SJCRH30 (cell line): ENCODE measurements around the gene NRP2. TPM values are rescaled to one million over a fixed set of nuclear protein-coding genes. Genes with fewer than 3 reads are reported as not detected.

Experiments used
- DNase-seq, 2 experiments: peaks; one replicate each; pipeline ENCODE4 v3.0.0-alpha.2; 2015 to 2020
- H3K27ac ChIP-seq: fragments of 250-450 bp; sonication (Bioruptor Pico); 2 replicates; pipeline ENCODE4 v1.5.1; 2020; ENCODE audit warnings: mild to moderate bottlenecking, moderate library complexity
- H3K27me3 ChIP-seq: fragments of 250-450 bp; sonication (Bioruptor Pico); 2 replicates; pipeline ENCODE4 v1.5.1; 2020; ENCODE audit warnings: mild to moderate bottlenecking, moderate library complexity
- H3K36me3 ChIP-seq: fragments of 250-450 bp; sonication (Bioruptor Pico); 2 replicates; pipeline ENCODE4 v1.5.1; 2020; ENCODE audit warnings: mild to moderate bottlenecking, moderate library complexity
- H3K4me1 ChIP-seq: fragments of 250-450 bp; sonication (Bioruptor Pico); 2 replicates; pipeline ENCODE4 v1.5.1; 2020; ENCODE audit warnings: mild to moderate bottlenecking, moderate library complexity
- H3K4me3 ChIP-seq: fragments of 250-450 bp; sonication (Bioruptor Pico); 2 replicates; pipeline ENCODE4 v1.5.1; 2020; ENCODE audit warnings: mild to moderate bottlenecking, moderate library complexity
- H3K9me3 ChIP-seq: fragments of 250-450 bp; sonication (Bioruptor Pico); replicated peaks from 2 replicates; pipeline ENCODE4 v1.5.1; 2020; ENCODE audit warnings: mild to moderate bottlenecking, moderate library complexity
- total RNA-seq: library from RNA; depleted of rRNA; stranded (reverse); fragments of >200 nt; shearing (Covaris generic); gene quantifications from 2 replicates; pipeline ENCODE4 v1.2.3, GENCODE V29; 2014

The NRP2 gene
- total RNA-seq, 1 experiment from 2014 or later: 76.4 TPM

DNA sequence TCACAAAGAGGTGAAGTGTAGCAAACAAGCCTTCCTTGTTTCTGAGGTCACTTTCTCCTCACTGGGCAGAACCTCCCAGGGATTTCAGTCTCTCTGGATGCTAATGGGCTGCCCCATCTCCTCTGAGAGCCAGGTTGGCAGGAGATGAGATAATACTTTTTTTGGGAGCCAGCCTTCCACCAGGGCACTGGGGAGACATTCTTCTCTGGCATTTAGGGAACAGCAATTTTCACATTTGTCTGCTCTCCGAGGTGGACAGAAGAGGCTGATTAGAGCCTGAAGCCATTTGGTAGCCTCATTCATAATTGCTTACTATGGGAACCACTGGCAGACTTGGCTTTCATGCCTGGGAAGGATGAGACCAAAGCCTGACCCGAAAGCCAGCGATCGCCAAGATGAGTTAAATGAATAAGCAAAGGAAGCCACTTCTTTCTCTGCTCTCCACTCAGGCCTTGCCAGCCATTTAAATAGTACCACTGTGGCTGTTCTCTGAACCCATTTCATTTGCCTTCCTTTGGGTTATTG lies 70.1 kb downstream of the NRP2 start:
- no peak for DNase-seq
- Histone ChIP-seq H3K27me3 (no peaks in the 10 kb centered on the region), H3K9me3 (no peaks in the 10 kb centered on the region), H3K36me3 (peaks cover 16% of the 10 kb centered on the region), H3K27ac (no peak overlapping the region), H3K4me1 (peaks cover 12% of the 10 kb centered on the region), H3K4me3 (no peak overlapping the region)

DNA sequence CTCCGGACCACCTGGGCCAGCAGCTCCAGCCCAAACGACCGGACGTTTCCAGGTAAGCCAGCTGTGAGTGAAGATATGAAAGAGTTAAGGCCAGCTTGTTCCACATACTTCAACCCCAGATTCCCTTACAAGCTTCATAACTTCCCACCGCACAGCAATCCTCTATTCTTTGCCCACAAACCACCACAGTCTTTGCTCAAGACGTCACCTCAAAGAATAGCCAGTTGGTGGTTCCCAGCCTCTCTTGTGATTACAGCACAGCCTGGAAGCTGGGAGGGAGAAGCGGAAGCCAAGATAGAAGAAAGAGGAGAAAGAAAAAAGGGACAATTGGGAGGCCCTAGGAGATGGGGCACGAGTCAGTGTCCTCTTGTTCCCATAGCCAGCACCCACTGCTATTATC lies 70.6 kb downstream of the NRP2 start:
- no peak overlapping the region for H3K4me3 ChIP-seq
- H3K27ac ChIP-seq: no peak overlapping the region
- peaks cover 16% of the 10 kb centered on the region for H3K36me3 ChIP-seq
- peaks cover 12% of the 10 kb centered on the region for H3K4me1 ChIP-seq
- H3K27me3 ChIP-seq: no peaks in the 10 kb centered on the region
- no peak for DNase-seq
- no peaks in the 10 kb centered on the region for H3K9me3 ChIP-seq

- Histone ChIP-seq H3K4me3 (no peak overlapping the region), H3K27me3 (no peaks in the 10 kb centered on the region), H3K36me3 (peaks cover 16% of the 10 kb centered on the region), H3K4me1 (peaks cover 15% of the 10 kb centered on the region), H3K9me3 (no peaks in the 10 kb centered on the region), H3K27ac (no peak overlapping the region)
- DNase-seq: no peak
These were observed 72.1 kb downstream of the NRP2 start for GRCh38 chr2:205754285-205754923.

GRCh38 chr2:205754924-205755321 lies 72.6 kb downstream of the NRP2 start:
- Histone ChIP-seq H3K27me3 (no peaks in the 10 kb centered on the region), H3K4me3 (no peak overlapping the region), H3K27ac (no peak overlapping the region), H3K9me3 (no peaks in the 10 kb centered on the region), H3K4me1 (peaks cover 15% of the 10 kb centered on the region), H3K36me3 (peaks cover 16% of the 10 kb centered on the region)
- DNase-seq: peak; percentile 14 to 52

DNA sequence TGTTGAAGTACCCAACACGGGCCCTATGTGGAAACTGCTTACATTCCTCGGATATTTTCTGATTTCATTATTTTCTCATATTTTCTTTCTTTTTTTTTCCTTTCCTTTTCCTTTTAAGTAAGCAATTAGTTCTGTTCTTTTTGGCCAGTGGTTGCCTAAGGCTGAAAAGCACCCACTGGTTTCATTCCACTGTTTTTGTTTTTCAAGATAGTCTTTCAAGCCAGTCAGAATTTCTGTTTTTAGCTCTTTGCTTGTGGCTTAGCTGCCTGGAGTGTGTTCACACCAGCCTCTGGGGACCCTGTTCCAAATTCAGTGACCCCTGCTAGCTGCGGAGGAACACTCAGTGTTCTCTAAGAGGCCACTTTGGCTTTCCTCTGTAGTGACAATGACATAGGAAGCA lies 73.6 kb downstream of the NRP2 start:
- Histone ChIP-seq H3K36me3 (peaks cover 14% of the 10 kb centered on the region), H3K9me3 (no peaks in the 10 kb centered on the region), H3K4me3 (no peak overlapping the region), H3K4me1 (peaks cover 15% of the 10 kb centered on the region), H3K27ac (no peak overlapping the region), H3K27me3 (no peaks in the 10 kb centered on the region)
- DNase-seq: no peak

DNA sequence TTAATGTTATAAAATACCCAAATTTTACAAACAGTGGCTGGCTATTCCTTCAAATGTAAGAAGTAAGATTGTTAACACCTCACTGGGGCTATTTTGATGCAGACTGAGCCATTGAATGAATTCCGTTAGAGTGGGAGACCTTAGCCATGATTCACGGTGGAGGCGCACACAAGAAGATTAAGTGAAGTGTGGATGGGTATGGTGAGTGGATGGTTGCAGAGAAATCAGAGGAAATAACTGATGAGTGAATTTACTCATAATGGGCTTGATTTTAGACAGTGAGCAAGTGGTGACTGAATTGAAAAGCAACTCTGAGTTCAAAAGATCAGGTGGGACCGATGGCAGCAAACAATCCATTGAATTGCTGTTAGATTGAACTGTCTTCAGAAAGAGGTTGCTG lies 75.0 kb downstream of the NRP2 start:
- H3K4me1 ChIP-seq: peaks cover 15% of the 10 kb centered on the region
- no peaks in the 10 kb centered on the region for H3K9me3 ChIP-seq
- no peak for DNase-seq
- no peak overlapping the region for H3K4me3 ChIP-seq
- H3K27ac ChIP-seq: no peak overlapping the region
- H3K27me3 ChIP-seq: no peaks in the 10 kb centered on the region
- H3K36me3 ChIP-seq: peaks cover 11% of the 10 kb centered on the region

- Histone ChIP-seq H3K4me1 (peaks cover 15% of the 10 kb centered on the region), H3K36me3 (peaks cover 8% of the 10 kb centered on the region), H3K4me3 (no peak overlapping the region), H3K27me3 (no peaks in the 10 kb centered on the region), H3K9me3 (no peaks in the 10 kb centered on the region), H3K27ac (no peak overlapping the region)
- DNase-seq: no peak
These were observed 75.8 kb downstream of the NRP2 start for GRCh38 chr2:205758051-205758450.

DNA sequence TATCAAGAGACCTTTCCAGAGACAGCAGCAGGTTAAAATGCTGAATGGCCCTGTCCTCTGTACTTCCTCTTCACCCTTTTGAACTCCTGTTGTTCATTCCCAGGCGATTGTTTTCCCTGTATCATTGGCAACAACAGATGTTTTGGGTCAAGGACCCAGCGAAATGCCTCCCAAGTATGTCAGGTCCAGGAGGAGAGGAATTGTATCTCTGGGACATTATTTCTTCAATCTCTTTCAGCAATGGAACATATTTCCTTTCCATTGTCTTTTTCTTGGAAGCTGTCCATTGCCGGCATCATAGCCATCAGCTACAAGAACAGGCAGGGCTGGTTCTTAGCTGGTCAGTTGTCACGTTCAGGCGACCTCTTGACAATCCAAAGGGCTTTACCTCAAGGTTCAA lies 76.2 kb downstream of the NRP2 start:
- peaks cover 15% of the 10 kb centered on the region for H3K4me1 ChIP-seq
- no peak overlapping the region for H3K4me3 ChIP-seq
- peaks cover 4% of the 10 kb centered on the region; the same call in 1 of the 2 replicates for H3K36me3 ChIP-seq
- no peaks in the 10 kb centered on the region for H3K27me3 ChIP-seq
- H3K9me3 ChIP-seq: no peaks in the 10 kb centered on the region
- H3K27ac ChIP-seq: no peak overlapping the region
- no peak for DNase-seq

- no peak for DNase-seq
- H3K4me1 ChIP-seq: peaks cover 14% of the 10 kb centered on the region
These were observed 77.0 kb downstream of the NRP2 start for GRCh38 chr2:205759257-205759656.

GRCh38 chr2:205759732-205760131 lies 77.4 kb downstream of the NRP2 start:
- Histone ChIP-seq H3K27me3 (no peaks in the 10 kb centered on the region), H3K4me1 (peaks cover 9% of the 10 kb centered on the region)

More at GRCh38 chr2:205759257-205759656, 77.0 kb downstream of the NRP2 start:
- Histone ChIP-seq H3K36me3 (no peaks in the 10 kb centered on the region), H3K27me3 (no peaks in the 10 kb centered on the region), H3K4me3 (no peak overlapping the region), H3K9me3 (no peaks in the 10 kb centered on the region), H3K27ac (no peak overlapping the region)

GRCh38 chr2:205760157-205760556 lies 77.9 kb downstream of the NRP2 start:
- no peak for DNase-seq
- Histone ChIP-seq H3K4me1 (peaks cover 5% of the 10 kb centered on the region), H3K36me3 (no peaks in the 10 kb centered on the region), H3K9me3 (no peaks in the 10 kb centered on the region), H3K4me3 (no peak overlapping the region), H3K27me3 (no peaks in the 10 kb centered on the region), H3K27ac (no peak overlapping the region)

More at GRCh38 chr2:205759732-205760131, 77.4 kb downstream of the NRP2 start:
- Histone ChIP-seq H3K9me3 (no peaks in the 10 kb centered on the region), H3K4me3 (no peak overlapping the region), H3K36me3 (no peaks in the 10 kb centered on the region), H3K27ac (no peak overlapping the region)
- DNase-seq: no peak

- DNase-seq: no peak
These were observed 79.1 kb downstream of the NRP2 start for GRCh38 chr2:205761421-205761820.

DNA sequence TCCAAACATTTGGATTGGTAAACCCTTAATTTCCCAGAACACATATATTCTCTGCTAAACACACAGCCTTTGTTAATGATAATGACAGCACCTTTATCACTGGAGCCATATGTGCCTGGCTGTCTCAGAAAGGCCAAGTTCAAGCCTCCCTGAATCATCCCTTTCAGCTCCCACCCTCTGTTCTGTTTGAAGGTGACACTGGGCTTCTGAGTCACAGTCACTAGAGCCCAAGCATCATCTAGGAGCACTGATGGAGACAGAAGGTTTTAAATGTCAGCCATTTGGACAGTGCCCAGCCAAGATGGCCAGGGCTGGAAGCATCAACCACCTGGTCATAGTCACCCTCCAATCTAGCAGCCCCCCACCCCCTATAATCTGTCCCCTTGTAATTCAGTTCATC lies 80.6 kb downstream of the NRP2 start:
- H3K9me3 ChIP-seq: no peaks in the 10 kb centered on the region
- 0 out of 2 replicates have a peak, but pooled peaks cover 3% of the 10 kb centered on the region for H3K4me1 ChIP-seq
- no peak overlapping the region for H3K4me3 ChIP-seq
- H3K27me3 ChIP-seq: no peaks in the 10 kb centered on the region
- H3K27ac ChIP-seq: no peak overlapping the region
- DNase-seq: no peak
- no peaks in the 10 kb centered on the region for H3K36me3 ChIP-seq

More at GRCh38 chr2:205761421-205761820, 79.1 kb downstream of the NRP2 start:
- Histone ChIP-seq H3K9me3 (no peaks in the 10 kb centered on the region), H3K4me3 (no peak overlapping the region), H3K27ac (no peak overlapping the region), H3K36me3 (no peaks in the 10 kb centered on the region), H3K4me1 (0 out of 2 replicates have a peak, but pooled peaks cover 3% of the 10 kb centered on the region), H3K27me3 (no peaks in the 10 kb centered on the region)

DNA sequence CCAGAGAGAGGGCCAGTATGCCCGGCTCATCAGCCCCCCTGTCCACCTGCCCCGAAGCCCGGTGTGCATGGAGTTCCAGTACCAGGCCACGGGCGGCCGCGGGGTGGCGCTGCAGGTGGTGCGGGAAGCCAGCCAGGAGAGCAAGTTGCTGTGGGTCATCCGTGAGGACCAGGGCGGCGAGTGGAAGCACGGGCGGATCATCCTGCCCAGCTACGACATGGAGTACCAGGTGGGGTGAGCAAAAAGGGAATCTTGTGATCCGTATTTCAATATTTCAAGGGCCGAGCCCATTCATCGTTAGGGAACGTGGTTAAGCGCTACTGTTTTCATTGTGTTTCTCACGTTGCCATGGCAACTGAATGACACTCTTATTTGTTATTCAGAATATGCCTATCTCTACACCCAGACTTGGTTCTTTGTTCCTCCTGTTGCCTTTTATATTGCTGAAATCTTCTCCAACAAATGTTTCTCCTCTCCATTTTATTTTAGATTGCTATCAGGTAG lies 81.5 kb downstream of the NRP2 start:
- Histone ChIP-seq H3K27me3 (no peaks in the 10 kb centered on the region), H3K27ac (no peak overlapping the region), H3K4me3 (no peak overlapping the region), H3K9me3 (no peaks in the 10 kb centered on the region), H3K36me3 (no peaks in the 10 kb centered on the region), H3K4me1 (no peaks in the 10 kb centered on the region)
- DNase-seq: no peak

DNA sequence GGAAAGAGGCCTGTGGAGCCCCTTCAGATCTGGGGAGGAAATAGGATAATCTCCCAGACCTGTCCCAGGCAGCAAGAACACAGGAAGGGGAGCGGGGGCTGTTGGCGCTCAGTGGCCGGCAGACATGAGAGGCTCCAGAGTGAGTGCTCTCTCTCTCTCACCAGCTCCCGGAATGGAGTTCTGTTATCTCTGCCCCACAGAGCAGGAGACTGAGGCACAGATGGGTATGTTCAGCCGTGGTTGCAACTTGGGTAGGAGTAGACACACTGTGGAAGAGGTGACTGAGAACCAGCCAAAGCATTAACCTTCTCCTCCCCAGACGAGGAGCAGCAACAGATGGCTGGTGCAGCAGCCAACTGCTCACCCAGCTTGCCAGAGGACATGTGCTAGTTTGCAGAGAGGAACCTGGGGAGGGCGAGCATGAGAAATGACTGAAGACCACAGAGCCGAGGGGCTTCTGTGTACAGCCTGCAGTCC lies 82.0 kb downstream of the NRP2 start:
- DNase-seq: no peak
- no peak overlapping the region for H3K4me3 ChIP-seq
- no peaks in the 10 kb centered on the region for H3K9me3 ChIP-seq
- H3K27me3 ChIP-seq: no peaks in the 10 kb centered on the region
- H3K4me1 ChIP-seq: no peaks in the 10 kb centered on the region; the same call in 1 of the 2 replicates
- no peak overlapping the region for H3K27ac ChIP-seq
- H3K36me3 ChIP-seq: no peaks in the 10 kb centered on the region
